Karpas-422 (cell line): ENCODE data around the gene DNAAF8. TPM values are rescaled to one million over a fixed set of nuclear protein-coding genes. Genes with fewer than 3 reads are reported as not detected.
"Not testable (repeated sequence)": the region's sequence is repeated elsewhere in the genome, so short reads cannot be mapped to it uniquely, and the experiment has no call there.

Experiments used
- DNase-seq: peaks from one replicate; pipeline ENCODE4 v3.0.0-alpha.2; 2015
- H2AFZ ChIP-seq: fragments of 200-600 bp; sonication (generic); 2 replicates; pipeline ENCODE4 v1.6.1; 2014; ENCODE audit warnings: antibody characterized with exemption, low read length, mixed read lengths
- H3K27ac ChIP-seq: fragments of 200-600 bp; sonication (generic); 2 replicates; pipeline ENCODE4 v1.5.1; 2014; ENCODE audit warnings: mild to moderate bottlenecking, low read length, moderate library complexity
- H3K27me3 ChIP-seq: fragments of 200-600 bp; sonication (generic); 2 replicates; pipeline ENCODE4 v1.6.1; 2014; ENCODE audit warnings: low read length, mixed read lengths
- H3K36me3 ChIP-seq: fragments of 200-600 bp; sonication (generic); 2 replicates; pipeline ENCODE4 v1.6.1; 2014; ENCODE audit warnings: low read length, mixed read lengths; ENCODE audit not compliant: insufficient read depth
- H3K4me1 ChIP-seq: fragments of 200-600 bp; sonication (generic); 2 replicates; pipeline ENCODE4 v1.6.1; 2014; ENCODE audit warnings: mild to moderate bottlenecking, low read length, mixed read lengths
- H3K4me2 ChIP-seq: fragments of 200-600 bp; sonication (generic); 2 replicates; pipeline ENCODE4 v1.6.1; 2014; ENCODE audit warnings: low read length, low read depth, mild to moderate bottlenecking; ENCODE audit not compliant: poor library complexity, severe bottlenecking
- H3K4me3 ChIP-seq: fragments of 200-600 bp; sonication (generic); 2 replicates; pipeline ENCODE4 v1.5.1; 2014; ENCODE audit warnings: mild to moderate bottlenecking, antibody characterized with exemption, low read length, mixed read lengths
- H3K79me2 ChIP-seq: fragments of 200-600 bp; sonication (generic); 2 replicates; pipeline ENCODE4 v1.6.1; 2014; ENCODE audit warnings: mild to moderate bottlenecking, low read length, mixed read lengths
- H3K9ac ChIP-seq: fragments of 200-600 bp; sonication (generic); 2 replicates; pipeline ENCODE4 v1.6.0; 2014; ENCODE audit warnings: low read length
- H3K9me2 ChIP-seq: fragments of 200-600 bp; sonication (generic), shearing (Covaris generic); replicated peaks from 2 replicates; pipeline ENCODE4 v1.6.0; 2014; ENCODE audit warnings: mild to moderate bottlenecking, low read length, moderate library complexity; ENCODE audit not compliant: insufficient read depth
- H3K9me3 ChIP-seq: fragments of 300-700, 200-600 bp; sonication (generic); 2 replicates; pipeline ENCODE4 v1.6.1; 2014; ENCODE audit warnings: low read length, mixed read lengths
- H4K20me1 ChIP-seq: fragments of 200-600 bp; sonication (generic); 2 replicates; pipeline ENCODE4 v1.6.1; 2014; ENCODE audit warnings: mild to moderate bottlenecking, antibody characterized with exemption, low read length, low read depth; ENCODE audit not compliant: insufficient read depth
- total RNA-seq: library from RNA; depleted of rRNA; stranded (reverse); fragments of >200 nt; shearing (Covaris generic); gene quantifications from 2 replicates; pipeline ENCODE4 v1.2.3, GENCODE V29; 2014; ENCODE audit warnings: low replicate concordance

DNAAF8 gene
- total RNA-seq, 1 experiment from 2014 or later, result 0.22 TPM

GRCh38 chr16:4737545-4737944, 3.2 kb downstream of the DNAAF8 start:
- H4K20me1 ChIP-seq, result no peaks in the 10 kb centered on the region
- no peak for DNase-seq
- H3K9ac ChIP-seq, result no peak overlapping the region
- no peak overlapping the region for H2AFZ ChIP-seq
- no peaks in the 10 kb centered on the region for H3K36me3 ChIP-seq
- H3K27ac ChIP-seq, result no peak overlapping the region
- no peak overlapping the region for H3K4me3 ChIP-seq
- no peaks in the 10 kb centered on the region for H3K9me3 ChIP-seq
- H3K4me2 ChIP-seq, result no peak overlapping the region
- H3K79me2 ChIP-seq, result peaks cover 13% of the 10 kb centered on the region
- no peaks in the 10 kb centered on the region for H3K27me3 ChIP-seq
- peaks cover 15% of the 10 kb centered on the region for H3K4me1 ChIP-seq
- H3K9me2 ChIP-seq, result no peaks in the 10 kb centered on the region

GRCh38 chr16:4738370-4738769, 4.0 kb downstream of the DNAAF8 start:
- not testable (repeated sequence) for H3K27ac ChIP-seq, DNase-seq, H3K9me3 ChIP-seq, H3K27me3 ChIP-seq, H2AFZ ChIP-seq, H3K4me3 ChIP-seq, H3K4me1 ChIP-seq, H3K36me3 ChIP-seq, H4K20me1 ChIP-seq, H3K79me2 ChIP-seq, H3K9ac ChIP-seq, H3K4me2 ChIP-seq, H3K9me2 ChIP-seq

GRCh38 chr16:4743226-4743878, 9.0 kb downstream of the DNAAF8 start:
- Histone ChIP-seq H3K4me3 (no peak overlapping the region), H4K20me1 (no peaks in the 10 kb centered on the region), H3K9ac (no peak overlapping the region), H3K4me1 (no peaks in the 10 kb centered on the region), H3K4me2 (no peak overlapping the region), H3K79me2 (no peaks in the 10 kb centered on the region), H3K9me3 (no peaks in the 10 kb centered on the region), H2AFZ (no peak overlapping the region), H3K36me3 (no peaks in the 10 kb centered on the region), H3K27ac (no peak overlapping the region), H3K27me3 (no peaks in the 10 kb centered on the region), H3K9me2 (no peaks in the 10 kb centered on the region)
- no peak for DNase-seq

- Histone ChIP-seq H3K27ac (no peak overlapping the region), H3K9me3 (no peaks in the 10 kb centered on the region), H3K4me3 (no peak overlapping the region), H2AFZ (no peak overlapping the region), H3K4me2 (no peak overlapping the region), H3K36me3 (no peaks in the 10 kb centered on the region), H3K27me3 (no peaks in the 10 kb centered on the region), H3K79me2 (no peaks in the 10 kb centered on the region), H3K4me1 (no peaks in the 10 kb centered on the region), H4K20me1 (no peaks in the 10 kb centered on the region), H3K9ac (no peak overlapping the region), H3K9me2 (no peaks in the 10 kb centered on the region)
- no peak for DNase-seq
Measured at GRCh38 chr16:4744555-4745273, 10.4 kb downstream of the DNAAF8 start.

DNA sequence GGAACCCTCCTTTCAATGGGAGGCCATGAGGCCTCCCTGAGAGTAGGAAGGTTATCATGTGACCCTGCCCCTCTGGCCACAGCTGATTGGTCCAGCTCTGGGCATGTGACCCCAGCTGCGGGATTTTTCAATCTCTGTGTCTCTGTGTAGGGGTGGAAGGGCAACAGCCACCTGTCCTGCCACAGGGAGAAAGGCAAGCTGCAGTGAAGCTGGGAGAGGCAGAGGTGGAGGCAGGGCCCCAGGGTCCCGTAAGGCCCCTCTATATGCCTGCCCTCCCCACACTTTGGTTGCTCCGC, 10.9 kb downstream of the DNAAF8 start:
- Histone ChIP-seq H3K4me2 (no peak overlapping the region), H3K27ac (no peak overlapping the region), H3K4me1 (no peaks in the 10 kb centered on the region), H2AFZ (no peak overlapping the region), H3K9ac (no peak overlapping the region), H3K79me2 (no peaks in the 10 kb centered on the region), H3K36me3 (no peaks in the 10 kb centered on the region), H3K9me2 (no peaks in the 10 kb centered on the region), H4K20me1 (no peaks in the 10 kb centered on the region), H3K4me3 (no peak overlapping the region), H3K27me3 (no peaks in the 10 kb centered on the region), H3K9me3 (no peaks in the 10 kb centered on the region)
- DNase-seq, result peak; percentile 54

DNA sequence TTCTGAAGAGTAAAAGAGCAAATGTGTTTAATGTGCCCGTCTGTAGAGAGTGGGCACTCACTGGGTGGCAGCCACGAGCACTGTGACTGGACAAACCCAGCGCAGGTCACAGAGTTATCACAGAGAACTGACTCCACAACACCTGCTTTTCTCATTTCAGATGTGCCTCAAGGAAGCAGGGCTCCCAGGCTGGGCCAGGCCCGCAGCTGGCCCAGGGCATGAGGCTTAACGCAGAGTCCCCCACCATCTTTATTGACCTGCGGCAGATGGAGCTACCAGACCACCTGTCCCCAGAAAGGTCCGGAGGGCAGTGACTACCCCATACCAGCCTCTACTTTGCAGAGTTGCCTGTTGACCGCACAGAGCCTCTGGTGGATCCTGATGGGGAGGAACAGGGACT, 11.9 kb downstream of the DNAAF8 start:
- H4K20me1 ChIP-seq, result no peaks in the 10 kb centered on the region
- no peaks in the 10 kb centered on the region for H3K9me3 ChIP-seq
- H3K27me3 ChIP-seq, result no peaks in the 10 kb centered on the region
- H3K4me3 ChIP-seq, result no peak overlapping the region
- no peaks in the 10 kb centered on the region for H3K9me2 ChIP-seq
- H3K9ac ChIP-seq, result no peak overlapping the region
- DNase-seq, result no peak
- H3K79me2 ChIP-seq, result no peaks in the 10 kb centered on the region
- no peak overlapping the region for H2AFZ ChIP-seq
- H3K36me3 ChIP-seq, result no peaks in the 10 kb centered on the region
- no peaks in the 10 kb centered on the region for H3K4me1 ChIP-seq
- no peak overlapping the region for H3K4me2 ChIP-seq
- H3K27ac ChIP-seq, result no peak overlapping the region

GRCh38 chr16:4746991-4747574, 12.7 kb downstream of the DNAAF8 start:
- Histone ChIP-seq H3K27me3 (no peaks in the 10 kb centered on the region), H3K27ac (no peak overlapping the region), H3K36me3 (no peaks in the 10 kb centered on the region), H3K4me1 (no peaks in the 10 kb centered on the region), H3K4me3 (no peak overlapping the region), H3K79me2 (no peaks in the 10 kb centered on the region), H3K4me2 (no peak overlapping the region), H3K9me2 (no peaks in the 10 kb centered on the region), H3K9me3 (no peaks in the 10 kb centered on the region), H4K20me1 (no peaks in the 10 kb centered on the region), H3K9ac (no peak overlapping the region), H2AFZ (no peak overlapping the region)
- DNase-seq, result no peak

GRCh38 chr16:4747906-4748681, 13.8 kb downstream of the DNAAF8 start:
- no peaks in the 10 kb centered on the region for H3K9me3 ChIP-seq
- no peak for DNase-seq
- no peak overlapping the region for H3K4me3 ChIP-seq
- no peaks in the 10 kb centered on the region for H4K20me1 ChIP-seq
- no peaks in the 10 kb centered on the region for H3K27me3 ChIP-seq
- H3K4me2 ChIP-seq, result no peak overlapping the region
- H3K27ac ChIP-seq, result no peak overlapping the region
- H3K9ac ChIP-seq, result no peak overlapping the region
- no peaks in the 10 kb centered on the region for H3K9me2 ChIP-seq
- H3K79me2 ChIP-seq, result no peaks in the 10 kb centered on the region
- H3K4me1 ChIP-seq, result no peaks in the 10 kb centered on the region
- no peaks in the 10 kb centered on the region for H3K36me3 ChIP-seq
- no peak overlapping the region for H2AFZ ChIP-seq
